Heart left ventricle (tissue), 16 donors: ENCODE data around the gene QKI. TPM values are rescaled to one million over a fixed set of nuclear protein-coding genes. Genes with fewer than 3 reads are reported as not detected.
A peak's percentile ranks its signal among the peaks of the same experiment; 100 is the strongest.

Experiments used
- ATAC-seq, 4 donors: fragments of 200-7000 bp; cut with Tn5 transposase; one replicate each; pipeline ENCODE4 v1.9.1; 2020 to 2022; ENCODE audit warnings: moderate library complexity in 4 of 4, mild to moderate bottlenecking in 3 of 4, moderate number of reproducible peaks in 1 of 4
- DNase-seq, 5 donors: peaks; one replicate each; pipeline ENCODE4 v3.0.0-alpha.2; 2020
- H3K27ac ChIP-seq, 12 donors: fragments of 200-600 bp; sonication (generic) in 4 of 12; one replicate each; pipeline versions ENCODE4 v1.5.0 to v1.8.0; 2016 to 2022; ENCODE audit warnings: mild to moderate bottlenecking in 2 of 12
- H3K27me3 ChIP-seq, 9 donors: fragments of 200-600 bp; sonication (generic) in 2 of 9; one replicate each; pipeline versions ENCODE4 v1.5.1 to v1.8.0; 2016 to 2022; ENCODE audit warnings: mild to moderate bottlenecking in 3 of 9
- H3K36me3 ChIP-seq, 9 donors: fragments of 200-600 bp; sonication (generic) in 2 of 9; one replicate each; pipeline versions ENCODE4 v1.5.0 to v1.8.0; 2018 to 2022; ENCODE audit warnings: mild to moderate bottlenecking in 2 of 9
- H3K4me1 ChIP-seq, 12 donors: fragments of 200-600 bp; sonication (generic) in 4 of 12; one replicate each; pipeline versions ENCODE4 v1.5.0 to v1.8.0; 2016 to 2022; ENCODE audit warnings: mild to moderate bottlenecking in 3 of 12
- H3K4me3 ChIP-seq, 12 donors: fragments of 200-600 bp; sonication (generic) in 4 of 12; one replicate each; pipeline versions ENCODE4 v1.5.0 to v1.8.0; 2017 to 2022; ENCODE audit warnings: mild to moderate bottlenecking in 9 of 12, moderate library complexity in 4 of 12
- H3K9me3 ChIP-seq, 12 donors: fragments of 200-600 bp; sonication (generic) in 4 of 12; one replicate each; pipeline versions ENCODE4 v1.5.0 to v1.8.0; 2016 to 2022; ENCODE audit warnings: mild to moderate bottlenecking in 1 of 12
- POLR2A ChIP-seq, 2 donors: fragments of 450-650 bp; IDR thresholded peaks; one replicate each; pipeline ENCODE4 v1.6.1; 2017; ENCODE audit warnings: antibody characterized with exemption in 2 of 2, mild to moderate bottlenecking in 2 of 2, moderate library complexity in 2 of 2
- WGBS, 4 donors: extraction: QIAGEN DNeasy Blood & Tissue Kit in 2 of 4; methylation state at CpG; one replicate each; pipeline versions ENCODE4 v1.1.5 to v1.1.7; 2013 to 2018; 5-methylcytosine and 5-hydroxymethylcytosine counted together
- intact Hi-C, 10 donors: fragments of 100-400 bp; cut with DNase I; formaldehyde crosslinking; loops; one replicate each; pipeline versions ENCODE4 v1.11.1 to v1.14.2; 2022
- polyA plus RNA-seq, 2 donors: library from polyadenylated mRNA; stranded (reverse); fragments of 200-250 nt; gene quantifications; one replicate each; pipeline ENCODE4 v1.2.3, GENCODE V29; 2013
- total RNA-seq, 9 donors: library from RNA; depleted of rRNA in 2 of 9; stranded (reverse); fragments of >200 nt in 2 of 9; fragmentation: NEBNext Ultra II Directional in 3 of 9; extraction: Animal tissue kit (Norgen Biotek cat#: 25700) in 3 of 9; gene quantifications; one replicate each; pipeline versions ENCODE4 v1.1.0 to v1.2.4, GENCODE V29; 2016 to 2023
- TF ChIP-seq, protein P1 (sequence below), 12 donors: fragments of 200-600 bp; sonication (generic) in 4 of 12; IDR thresholded peaks; one replicate each; pipeline versions ENCODE4 v1.5.0 to v1.8.0; 2018 to 2022; ENCODE audit warnings: antibody characterized with exemption in 12 of 12, mild to moderate bottlenecking in 5 of 12
- donor health status: ischemic (EF 13 %, LVEDD 7.1; RV severe dilation, severe dysfunction).
- donor health status: healthy with polysubstance abuse.
- donor health status: DM: no; HTN: yes; CAD: no.
- donor health status: DM: no; HTN: no; CAD: no.
- donor health status: ischemic (EF 25% LVEDD 6.9; RV normal size, moderate dysfunction).
- donor health status: ischemic (EF 25% LVEDD 5.7; RV mildly dilated, moderate dysfunction).
- donor health status: healthy.
- donor health status: DM: yes; HTN: yes; CAD: no.
- donor health status: ischemic (EF 35%, LVEDD 5.7; RV mildly dilated, moderate dysfunction).
- donor health status: nonischemic (EF 11% LVEDD 7.7; RV severe dilation, severe dysfunction).
- donor health status: DM: yes; HTN: yes; CAD: no.
- donor health status: PGD.
- donor health status: ischemic (EF 29% LVEDD 5.4; RV normal size, mild dysfunction).
- donor health status: nonischemic (EF 23%, LVEDD 6.1; RV moderate dilation, normal function).

The QKI gene
- total and polyA plus RNA-seq, 11 donors = 80.2 to 607 (median 474) TPM

DNA sequence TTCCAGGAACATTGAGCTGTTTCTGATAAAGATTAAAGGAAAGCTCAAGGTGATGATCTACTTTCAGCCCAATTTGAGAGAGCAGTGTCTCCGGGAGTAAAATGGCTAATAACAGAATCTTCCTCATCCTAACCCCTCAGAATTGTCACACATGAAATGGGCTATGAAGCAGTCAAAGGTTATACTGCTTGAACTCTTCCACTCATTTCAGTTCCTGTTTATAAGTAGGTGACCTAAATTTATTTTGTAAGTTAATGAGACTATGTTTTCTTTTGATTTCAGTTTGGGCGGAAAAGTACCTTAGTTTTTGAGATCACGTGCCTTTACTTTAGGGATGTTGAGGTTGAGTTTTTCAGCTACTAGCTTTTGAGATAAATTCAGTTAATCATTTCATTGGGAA, 47.2 kb downstream of the QKI start:
- peak overlapping the region in 2 of 12 donors; percentile 0 to 48 for H3K4me3 ChIP-seq
- H3K27me3 ChIP-seq = no peaks in the 10 kb centered on the region

DNA sequence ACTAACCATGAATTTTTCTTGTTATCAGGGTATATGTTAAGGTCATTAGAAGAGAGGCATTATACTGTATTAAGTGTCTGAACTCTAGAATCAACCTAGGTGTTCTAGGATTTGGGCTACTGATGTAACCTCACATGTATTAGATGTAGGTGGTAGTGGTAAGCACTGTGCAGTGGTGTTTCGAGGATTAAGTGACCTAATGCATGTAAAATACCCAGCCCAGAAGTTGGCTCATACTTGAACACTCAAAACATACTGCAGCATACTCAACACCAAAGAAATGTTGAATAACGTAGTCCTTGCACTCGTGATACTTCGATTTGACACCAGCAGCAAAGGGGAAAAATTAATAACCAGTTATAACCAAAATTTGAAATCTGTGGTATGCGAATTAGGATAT, 48.7 kb downstream of the QKI start:
- Histone ChIP-seq H3K27me3 (no peaks in the 10 kb centered on the region), H3K4me3 (no peak overlapping the region), H3K36me3 (peaks cover 0 to 9% (median 0%) of the 10 kb centered on the region in 9 donors), H3K27ac (no peak overlapping the region), H3K4me1 (peaks cover 10 to 98% (median 88%) of the 10 kb centered on the region in 12 donors), H3K9me3 (no peaks in the 10 kb centered on the region)
- TF ChIP-seq, protein P1, sequence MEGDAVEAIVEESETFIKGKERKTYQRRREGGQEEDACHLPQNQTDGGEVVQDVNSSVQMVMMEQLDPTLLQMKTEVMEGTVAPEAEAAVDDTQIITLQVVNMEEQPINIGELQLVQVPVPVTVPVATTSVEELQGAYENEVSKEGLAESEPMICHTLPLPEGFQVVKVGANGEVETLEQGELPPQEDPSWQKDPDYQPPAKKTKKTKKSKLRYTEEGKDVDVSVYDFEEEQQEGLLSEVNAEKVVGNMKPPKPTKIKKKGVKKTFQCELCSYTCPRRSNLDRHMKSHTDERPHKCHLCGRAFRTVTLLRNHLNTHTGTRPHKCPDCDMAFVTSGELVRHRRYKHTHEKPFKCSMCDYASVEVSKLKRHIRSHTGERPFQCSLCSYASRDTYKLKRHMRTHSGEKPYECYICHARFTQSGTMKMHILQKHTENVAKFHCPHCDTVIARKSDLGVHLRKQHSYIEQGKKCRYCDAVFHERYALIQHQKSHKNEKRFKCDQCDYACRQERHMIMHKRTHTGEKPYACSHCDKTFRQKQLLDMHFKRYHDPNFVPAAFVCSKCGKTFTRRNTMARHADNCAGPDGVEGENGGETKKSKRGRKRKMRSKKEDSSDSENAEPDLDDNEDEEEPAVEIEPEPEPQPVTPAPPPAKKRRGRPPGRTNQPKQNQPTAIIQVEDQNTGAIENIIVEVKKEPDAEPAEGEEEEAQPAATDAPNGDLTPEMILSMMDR (IDR thresholded peaks at IDR 0.05) = no peak
- TF ChIP-seq POLR2A (IDR thresholded peaks at IDR 0.05) = no peak
- DNase-seq (no peak), ATAC-seq (no peak)
- intact Hi-C loops = no loop called here
- WGBS, 4 donors = 57 to 69% (median 63%) methylated on average over 5 of the region's 5 CpGs

More for the DNA sequence above, 47.2 kb downstream of the QKI start:
- Histone ChIP-seq H3K36me3 (peaks cover 0 to 24% (median 12%) of the 10 kb centered on the region in 9 donors), H3K27ac (peak overlapping the region in 2 of 12 donors; percentile 12 to 71), H3K9me3 (no peaks in the 10 kb centered on the region), H3K4me1 (peaks cover 22 to 98% (median 88%) of the 10 kb centered on the region in 12 donors)
- ATAC-seq (no peak), DNase-seq (no peak)
- WGBS, 4 donors = 49 to 56% (median 51%) methylated on average over 3 of the region's 3 CpGs
- intact Hi-C loops = no loop called here
- TF ChIP-seq POLR2A (IDR thresholded peaks at IDR 0.05) = no peak
- TF ChIP-seq, protein P1 (IDR thresholded peaks at IDR 0.05) = no peak

DNA sequence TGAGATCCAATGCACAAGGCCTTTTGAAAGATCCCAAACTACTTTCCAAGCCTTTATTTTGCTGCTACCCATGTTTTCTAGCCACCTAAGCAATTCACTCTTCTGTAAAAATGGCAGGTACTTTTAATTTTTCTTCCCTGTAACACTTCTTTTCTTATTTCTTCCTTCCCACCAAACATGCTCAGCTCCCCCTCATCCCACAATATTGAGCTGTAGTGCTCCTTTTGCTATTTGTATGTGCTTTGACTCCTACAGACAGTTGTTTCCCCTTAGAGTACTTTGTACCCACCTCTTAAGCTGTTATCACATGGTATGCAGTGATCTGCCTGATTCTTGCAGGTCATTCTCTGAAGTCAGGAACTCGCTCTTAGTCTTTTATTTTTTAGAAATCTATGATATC, 49.3 kb downstream of the QKI start:
- ATAC-seq (no peak), DNase-seq (no peak)
- Histone ChIP-seq H3K4me1 (peaks cover 8 to 98% (median 87%) of the 10 kb centered on the region in 12 donors), H3K36me3 (peaks cover 0 to 3% (median 0%) of the 10 kb centered on the region in 9 donors), H3K27ac (no peak overlapping the region), H3K27me3 (no peaks in the 10 kb centered on the region), H3K4me3 (no peak overlapping the region), H3K9me3 (no peaks in the 10 kb centered on the region)
- TF ChIP-seq, protein P1 (IDR thresholded peaks at IDR 0.05) = no peak
- TF ChIP-seq POLR2A (IDR thresholded peaks at IDR 0.05) = no peak
- intact Hi-C loops = no loop called here
- 50 to 76% (median 67%) methylated on average over 1 of the region's 1 CpG for WGBS, 4 donors

DNA sequence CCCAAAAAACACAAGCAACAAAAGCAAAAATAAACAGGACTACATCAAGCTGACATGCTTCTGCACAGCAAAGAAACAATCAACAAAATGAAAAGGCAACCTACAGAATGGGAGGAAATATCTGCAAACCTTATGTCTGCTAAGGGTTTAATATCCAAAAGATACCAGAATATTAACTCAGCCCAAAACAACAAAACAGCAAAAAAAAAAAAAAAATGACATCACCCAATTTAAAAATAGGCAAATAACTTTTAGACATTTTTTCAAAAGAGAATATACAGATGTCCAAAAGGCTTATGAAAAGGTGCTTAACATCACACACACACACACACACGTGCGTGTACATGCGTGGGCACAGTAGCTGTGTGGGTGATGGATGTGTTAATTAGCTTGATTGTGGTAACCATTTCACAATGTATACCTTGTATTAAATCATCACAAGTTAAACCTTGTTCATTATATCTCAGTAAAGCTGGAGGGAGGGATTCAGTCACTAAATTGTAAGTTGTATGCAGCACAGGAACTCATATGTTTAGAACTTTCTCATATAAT, 52.4 kb downstream of the QKI start:
- WGBS, 4 donors = 46 to 63% (median 56%) methylated on average over 3 of the region's 3 CpGs
- no peaks in the 10 kb centered on the region for H3K27me3 ChIP-seq
- DNase-seq (no peak), ATAC-seq (peak in 1 of 4 donors; percentile 29)
- peaks cover 0 to 19% (median 0%) of the 10 kb centered on the region in 9 donors for H3K36me3 ChIP-seq
- H3K9me3 ChIP-seq = peaks cover 0 to 20% (median 7%) of the 10 kb centered on the region in 12 donors
- peaks cover 0 to 84% (median 67%) of the 10 kb centered on the region in 12 donors for H3K4me1 ChIP-seq
- H3K4me3 ChIP-seq = no peak overlapping the region
- TF ChIP-seq POLR2A (IDR thresholded peaks at IDR 0.05) = no peak
- H3K27ac ChIP-seq = peak overlapping the region in 1 of 12 donors; percentile 13
- intact Hi-C loops = no loop called here
